Measurements from ENCODE around the gene MAF.

Gene MAF

DNA sequence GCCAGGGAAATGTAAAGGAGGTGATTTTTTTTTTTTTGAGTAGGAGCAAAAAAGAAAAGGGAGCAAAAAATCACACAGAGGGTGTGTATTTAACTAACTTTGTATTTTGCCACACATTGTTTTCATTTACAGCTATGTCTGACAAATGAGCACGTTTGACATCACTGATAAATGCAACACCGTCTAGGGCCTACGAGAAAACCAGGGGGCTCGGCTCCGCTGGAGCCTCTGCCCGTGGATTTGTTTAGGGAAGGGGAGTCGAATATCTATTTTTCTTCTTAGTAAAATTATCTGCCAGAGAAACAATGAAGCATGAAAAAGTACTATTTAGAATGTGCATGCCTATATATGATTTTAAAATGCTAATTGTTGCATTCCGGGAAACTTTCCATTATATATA, 6.8 kb downstream of the MAF start:
- intact Hi-C loops (cut with DNase I): no loop called here
- peak in 1 of 10 donors; percentile 55 for DNase-seq

DNA sequence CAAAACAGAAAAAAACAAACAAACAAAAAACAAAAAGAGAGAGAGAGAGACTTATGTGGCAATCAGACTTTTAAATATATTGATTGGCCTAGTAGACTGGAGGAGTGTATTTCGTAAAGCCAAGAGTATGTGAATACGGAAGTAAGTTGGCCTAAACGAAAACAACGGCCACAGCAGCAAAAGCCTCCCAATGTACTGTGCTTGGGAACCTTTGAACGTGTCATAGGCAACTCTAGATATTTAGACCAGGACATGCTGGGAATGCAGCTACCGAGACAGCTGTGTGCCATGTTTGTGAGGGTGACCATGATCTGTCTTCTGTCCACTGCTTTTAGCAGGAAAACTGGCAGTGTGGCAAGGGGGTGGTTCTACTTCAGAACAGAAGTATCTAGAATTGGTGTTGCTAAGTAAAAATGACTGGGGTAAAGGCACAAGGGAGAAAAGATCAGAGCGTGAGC, 7.4 kb downstream of the MAF start:
- intact Hi-C loops (cut with DNase I): no loop called here
- DNase-seq: peak in 1 of 10 donors; percentile 47

DNA sequence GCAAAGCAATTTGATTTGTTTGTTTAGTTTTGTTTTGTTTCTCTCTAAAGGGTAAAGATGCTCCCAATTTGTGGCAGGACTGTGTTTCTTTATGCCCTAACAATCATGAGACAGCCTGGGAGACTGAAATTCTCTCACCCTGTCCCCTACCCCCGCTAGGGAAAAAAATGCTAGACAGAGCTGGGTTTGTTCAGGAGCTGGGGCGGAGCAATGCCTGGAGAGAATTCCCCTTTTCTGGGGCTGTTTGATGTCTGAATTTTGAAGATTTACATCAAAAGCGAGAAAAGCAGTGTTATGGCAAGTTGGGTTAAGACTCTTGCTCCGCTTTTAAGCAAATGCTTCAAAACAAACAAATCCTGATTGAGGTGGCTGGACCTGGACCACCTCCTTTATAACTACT, 8.4 kb downstream of the MAF start:
- intact Hi-C loops (cut with DNase I): no loop called here
- no peak for DNase-seq

DNA sequence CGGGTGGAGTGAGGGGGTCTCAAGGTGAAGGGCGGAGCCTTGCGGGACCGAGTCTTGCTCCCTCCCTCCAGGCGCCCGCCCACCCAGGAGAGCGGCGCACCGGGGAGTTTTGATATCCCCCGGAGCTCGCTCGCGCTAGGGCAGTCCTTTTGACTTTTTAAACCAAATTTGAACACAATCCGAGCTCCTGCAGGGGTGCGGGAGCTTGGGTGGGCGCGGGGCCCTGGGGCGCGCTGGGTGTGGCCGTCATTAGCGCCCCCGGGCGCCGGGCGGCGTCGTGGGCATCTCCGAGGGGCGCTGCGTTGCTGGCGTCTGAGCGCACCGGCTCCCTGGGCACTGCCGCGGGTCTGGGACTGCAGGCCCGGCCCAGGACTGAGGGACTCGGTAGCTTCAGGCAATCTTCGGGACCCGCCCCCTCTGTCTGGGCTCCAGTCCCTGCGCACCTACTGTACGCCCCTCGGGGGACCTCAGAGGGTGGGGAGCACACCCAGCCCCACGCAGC, 10.9 kb downstream of the MAF start:
- intact Hi-C loops (cut with DNase I): no loop called here
- DNase-seq: peak in 3 of 10 donors; percentile 72 to 83 (median 78)

DNA sequence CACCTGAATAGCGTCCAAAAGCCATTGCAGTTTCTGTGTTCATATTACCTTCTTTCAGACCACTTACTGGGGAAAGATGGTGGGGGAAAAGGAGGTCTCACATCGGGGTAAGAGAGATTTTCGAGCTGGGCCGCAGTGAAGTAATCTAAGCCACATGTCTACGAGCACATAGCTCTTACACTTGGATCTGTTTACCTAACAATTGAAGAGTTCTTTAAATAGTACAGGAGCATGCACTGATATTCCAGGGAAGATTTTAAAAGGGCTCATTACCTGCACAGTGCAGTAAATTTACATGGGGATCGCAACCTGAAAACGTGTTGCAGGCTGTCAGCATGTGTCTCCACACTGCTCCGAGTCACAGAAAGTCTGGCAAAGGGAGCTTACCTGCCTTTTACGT, 12.6 kb downstream of the MAF start:
- DNase-seq: no peak

DNA sequence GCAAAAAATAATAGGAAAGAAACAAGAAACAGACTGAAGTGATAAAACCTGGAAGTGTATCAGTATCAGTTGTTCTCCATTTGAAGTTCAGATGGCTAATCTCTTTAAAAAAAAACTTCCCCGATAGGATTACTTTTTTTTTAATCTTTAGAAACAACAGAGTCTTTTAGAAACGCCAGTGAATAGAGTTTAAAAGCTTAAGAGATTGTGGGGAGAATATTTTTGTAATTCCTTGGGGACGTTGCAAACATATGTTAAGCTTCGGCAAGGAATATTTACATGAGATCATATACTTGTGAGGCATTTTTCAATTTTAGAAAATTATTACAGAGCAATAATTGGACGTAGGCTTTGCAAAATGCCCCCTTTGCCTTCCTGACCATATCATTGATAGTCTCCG, 13.2 kb downstream of the MAF start:
- DNase-seq: no peak
- intact Hi-C loops (cut with DNase I): no loop called here

More for the DNA sequence above, 12.6 kb downstream of the MAF start:
- intact Hi-C loops (cut with DNase I): no loop called here

DNA sequence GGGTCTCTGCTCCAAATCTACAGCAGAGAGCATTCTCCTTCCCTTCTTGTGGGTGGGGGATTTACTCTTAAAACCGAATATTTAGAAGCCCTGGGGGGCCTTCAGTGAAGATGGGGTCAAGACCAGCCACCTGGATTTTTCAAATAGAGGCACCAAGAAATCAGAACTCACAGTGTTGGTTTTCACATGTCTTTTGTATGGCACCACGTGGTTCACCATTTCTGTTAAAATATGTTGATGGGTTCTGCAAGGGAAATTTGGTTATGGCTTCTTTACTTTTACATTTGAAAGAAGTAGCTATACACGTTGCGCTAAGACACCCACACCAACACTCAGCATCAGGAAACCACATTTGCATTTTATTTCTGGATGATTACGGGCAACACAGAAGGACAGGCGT, 17.7 kb downstream of the MAF start:
- no peak for DNase-seq
- intact Hi-C loops (cut with DNase I): no loop called here

DNA sequence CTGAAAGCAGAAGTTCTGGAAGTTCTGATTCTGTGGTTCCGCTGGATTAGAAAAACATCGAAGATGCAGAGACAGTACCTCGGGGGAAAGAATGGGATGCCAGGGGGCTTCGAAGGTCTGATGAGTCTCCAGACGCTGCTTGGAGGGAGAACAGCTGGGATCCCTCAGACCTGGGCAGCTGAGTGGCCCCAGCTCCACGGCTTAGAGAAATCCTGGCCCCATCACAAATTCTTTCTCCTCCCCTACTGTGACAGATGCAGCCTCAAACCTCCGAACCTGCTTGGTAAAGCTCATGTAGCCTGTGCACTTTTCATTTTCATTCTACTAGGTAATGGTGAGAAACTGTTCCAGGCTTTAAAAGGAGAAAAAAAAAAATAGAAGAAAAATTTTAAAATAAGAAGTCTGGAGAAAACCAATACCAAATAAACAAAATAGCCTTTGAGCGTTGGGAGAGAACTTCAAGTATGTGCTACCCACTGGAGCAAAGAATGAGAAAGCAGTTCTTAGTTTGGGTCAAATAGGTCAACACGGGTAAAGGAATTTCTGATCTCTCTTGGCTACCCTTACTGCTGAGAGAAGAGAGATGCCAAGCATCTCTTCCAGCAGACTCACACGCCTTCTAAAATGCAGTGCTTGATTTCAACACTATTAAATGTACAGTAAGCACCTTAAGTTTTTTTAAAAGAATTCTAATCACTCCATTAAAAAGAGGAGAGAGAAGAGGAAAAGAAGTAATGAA, 19.9 kb downstream of the MAF start:
- intact Hi-C loops (cut with DNase I): no loop called here

DNA sequence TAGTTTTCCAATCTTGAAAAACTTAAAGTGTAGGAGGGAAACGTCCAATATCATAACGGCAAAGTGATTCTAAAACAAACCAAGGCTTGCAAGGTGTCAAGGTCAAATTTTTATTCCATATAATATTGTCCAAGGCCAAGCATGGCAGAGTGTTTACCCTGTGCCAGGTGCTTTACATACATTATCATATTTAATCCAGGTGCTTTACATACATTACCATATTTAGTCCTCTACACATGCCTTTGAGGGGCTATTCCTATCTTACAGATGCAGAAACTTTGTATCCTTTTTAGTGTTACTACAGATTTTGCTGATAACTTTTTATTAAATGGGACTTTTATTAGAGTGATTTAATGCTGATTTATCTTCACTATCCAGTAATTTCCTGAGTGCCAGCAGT, 23.9 kb downstream of the MAF start:
- DNase-seq: no peak
- intact Hi-C loops (cut with DNase I): no loop called here

More for the DNA sequence above, 19.9 kb downstream of the MAF start:
- DNase-seq: no peak

DNA sequence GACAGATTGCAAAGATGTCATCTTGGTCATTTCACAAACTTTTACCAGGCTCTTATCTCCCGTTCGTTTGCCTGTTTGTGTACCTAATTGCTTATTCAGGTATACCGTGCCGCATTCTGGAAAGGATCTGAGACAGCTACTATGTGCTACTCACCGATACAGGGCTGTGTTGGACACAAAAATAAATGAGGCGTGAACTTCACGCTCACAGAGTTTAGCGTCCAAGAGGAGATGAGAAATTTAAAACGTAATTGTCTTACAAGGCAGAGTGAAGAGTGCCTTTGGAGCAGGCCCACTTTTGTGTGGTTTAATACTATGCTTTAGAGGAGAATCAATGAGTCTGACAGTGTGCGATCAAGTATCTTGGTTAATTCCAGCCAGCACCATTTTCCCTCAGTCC, 26.7 kb downstream of the MAF start:
- intact Hi-C loops (cut with DNase I): no loop called here
- DNase-seq: no peak

DNA sequence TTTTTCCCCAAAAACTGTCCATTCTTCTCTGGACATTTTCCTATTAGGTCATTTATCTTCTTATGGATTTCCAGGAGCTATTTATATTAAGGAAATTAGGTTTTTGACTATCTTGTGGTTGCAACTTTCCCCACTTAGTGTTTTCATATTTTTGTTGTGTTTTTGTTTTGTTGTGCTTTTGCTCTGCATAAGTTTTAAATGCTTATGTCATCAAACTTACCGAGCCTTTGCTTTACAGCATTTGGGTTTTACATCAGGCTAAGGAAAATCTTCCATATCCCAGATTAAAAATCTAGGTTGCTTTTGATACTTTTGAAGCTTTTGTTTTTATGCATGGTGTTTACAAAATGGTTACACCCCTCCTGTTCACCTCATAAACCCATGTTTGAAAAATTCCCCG, 27.5 kb downstream of the MAF start:
- intact Hi-C loops (cut with DNase I): no loop called here

DNA sequence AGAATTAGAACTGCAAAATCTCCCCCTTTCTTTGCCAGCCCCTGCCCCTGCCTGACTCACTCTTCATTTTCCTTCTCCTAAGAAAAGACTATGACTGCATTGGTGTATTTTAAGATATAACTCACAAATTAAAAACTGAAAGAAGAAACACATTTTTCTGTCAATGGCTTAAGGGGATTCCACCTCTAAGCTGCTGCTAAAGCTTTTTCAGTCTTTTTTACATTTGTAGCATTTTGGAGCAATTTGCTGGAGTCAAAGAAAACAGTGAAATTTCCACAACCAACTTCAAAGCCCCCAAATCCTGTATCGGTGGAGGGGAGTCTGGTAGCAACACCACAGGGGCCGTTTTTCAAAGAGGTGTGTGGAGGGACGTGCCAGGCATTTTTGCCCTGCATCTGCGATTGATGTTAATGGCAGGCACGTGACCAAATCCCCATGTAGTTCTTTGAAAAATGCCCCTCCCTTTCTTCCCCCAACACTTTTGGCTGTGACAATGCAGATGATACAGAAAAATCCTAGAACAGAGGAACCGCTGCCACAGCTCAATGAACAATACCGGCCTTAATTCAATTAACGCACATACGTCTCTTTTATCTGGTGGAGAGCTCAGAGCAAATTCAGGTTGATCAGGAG, 28.5 kb downstream of the MAF start:
- intact Hi-C loops (cut with DNase I): no loop called here
- no peak for DNase-seq

More for the DNA sequence above, 27.5 kb downstream of the MAF start:
- no peak for DNase-seq

DNA sequence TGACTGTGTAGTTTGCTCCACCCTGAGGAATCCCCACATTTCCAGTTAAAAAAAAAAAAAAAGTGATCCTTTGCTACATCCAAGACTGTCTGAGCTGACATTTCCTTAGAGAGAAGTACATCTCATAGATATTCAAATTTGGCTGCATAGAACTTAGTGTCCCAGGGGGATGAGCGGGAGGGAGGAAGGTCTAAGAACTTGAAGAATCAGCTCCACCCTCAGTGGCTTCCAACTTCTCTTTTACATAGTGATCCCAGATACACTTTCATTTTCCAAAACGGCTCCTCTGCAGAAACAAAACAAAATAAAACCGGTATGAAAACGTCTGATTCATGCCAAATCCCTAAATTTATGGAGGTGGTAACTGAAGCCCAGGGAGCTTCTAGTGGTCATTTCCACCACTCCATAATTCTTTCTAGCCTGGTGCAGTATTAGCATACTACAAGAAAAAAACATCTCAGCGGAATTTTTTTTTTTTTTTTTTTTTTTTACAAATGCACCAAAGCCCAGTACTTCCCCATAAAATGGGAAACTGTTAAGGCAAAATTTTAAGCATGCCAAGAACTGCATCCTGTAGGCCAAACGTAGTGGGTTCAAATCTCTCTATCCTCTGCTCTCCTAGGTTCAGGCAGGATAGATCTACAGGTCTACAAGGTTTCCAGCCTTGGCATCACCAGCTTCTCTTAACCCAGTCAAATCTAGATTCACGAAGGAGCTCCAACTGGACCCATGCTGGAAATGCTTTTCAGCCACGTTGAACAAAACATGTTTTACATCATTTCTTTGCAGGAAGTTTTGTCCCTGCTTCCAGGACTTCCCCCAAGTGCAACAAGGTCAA, 29.3 kb downstream of the MAF start:
- DNase-seq: no peak
- intact Hi-C loops (cut with DNase I): no loop called here

DNA sequence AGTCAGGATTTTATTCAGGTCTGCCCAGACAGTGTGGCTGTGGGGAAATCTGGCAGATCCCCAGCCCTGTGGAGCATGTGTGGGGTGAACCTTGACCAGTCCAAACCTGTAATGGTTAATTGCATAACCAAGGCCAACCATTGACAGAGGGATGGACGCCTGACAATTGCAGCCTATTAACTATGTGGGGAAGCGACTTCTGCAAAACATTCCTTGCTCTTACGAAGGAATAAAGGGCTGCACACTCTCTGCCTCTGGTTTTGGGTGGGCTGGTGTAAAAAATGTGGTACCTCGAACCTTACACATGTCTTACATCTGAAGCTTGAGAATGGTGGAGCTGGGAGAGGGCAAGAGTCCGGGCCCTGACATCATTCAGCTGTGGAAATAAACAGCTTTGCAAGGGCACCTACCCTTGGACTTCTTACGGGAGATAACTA, 35.8 kb downstream of the MAF start:
- intact Hi-C loops (cut with DNase I): no loop called here
- DNase-seq: no peak

DNA sequence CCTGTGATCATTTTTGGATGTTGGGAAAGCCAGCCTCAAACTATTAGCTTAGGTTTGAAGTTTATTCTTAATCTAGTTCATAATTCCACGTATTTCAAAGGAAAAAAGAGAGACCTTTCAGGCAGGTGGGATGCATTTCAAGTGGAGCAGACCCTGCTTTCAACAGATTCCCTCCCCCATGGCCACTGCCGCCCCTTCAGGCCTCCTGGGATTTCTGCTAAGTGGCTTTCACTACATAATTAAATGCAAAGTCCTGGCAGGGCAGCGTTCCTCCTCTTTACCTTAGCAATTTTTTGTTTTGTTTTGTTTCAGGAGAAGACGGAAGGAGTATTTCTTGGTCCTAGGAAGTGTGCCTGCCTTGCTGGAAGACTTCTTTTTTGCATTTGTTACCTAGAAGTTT, 36.6 kb downstream of the MAF start:
- intact Hi-C loops (cut with DNase I): no loop called here
- no peak for DNase-seq

DNA sequence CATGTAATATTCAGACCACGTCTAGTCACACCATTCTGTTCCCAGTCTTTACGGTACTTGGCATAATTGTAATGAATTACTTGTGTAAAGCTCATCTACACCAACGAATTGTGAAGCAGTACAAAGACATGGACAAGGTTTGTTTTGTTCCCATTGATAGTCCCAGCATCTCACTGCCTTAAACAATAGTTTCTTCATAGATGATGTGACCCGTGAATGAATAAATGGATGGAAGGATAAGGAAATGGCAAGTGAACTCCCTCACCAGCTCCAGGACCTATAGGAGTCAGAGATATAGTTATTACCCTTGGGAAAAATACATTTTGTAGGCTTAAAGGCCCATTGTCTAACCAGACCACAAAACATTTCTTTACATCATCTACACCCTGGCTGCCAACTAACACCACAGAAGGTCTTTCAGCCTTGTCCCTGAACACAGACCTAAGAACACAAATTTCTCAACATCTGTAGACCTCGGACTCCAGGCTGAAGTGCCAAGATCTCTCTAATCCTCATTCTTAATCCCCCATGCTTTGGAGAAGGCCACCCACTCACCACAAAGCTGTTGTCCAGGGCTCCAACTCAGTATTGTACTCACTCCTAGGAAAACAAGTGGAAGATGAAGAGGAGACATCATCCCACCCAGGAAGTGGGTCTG, 38.2 kb downstream of the MAF start:
- intact Hi-C loops (cut with DNase I): no loop called here
- DNase-seq: no peak

DNA sequence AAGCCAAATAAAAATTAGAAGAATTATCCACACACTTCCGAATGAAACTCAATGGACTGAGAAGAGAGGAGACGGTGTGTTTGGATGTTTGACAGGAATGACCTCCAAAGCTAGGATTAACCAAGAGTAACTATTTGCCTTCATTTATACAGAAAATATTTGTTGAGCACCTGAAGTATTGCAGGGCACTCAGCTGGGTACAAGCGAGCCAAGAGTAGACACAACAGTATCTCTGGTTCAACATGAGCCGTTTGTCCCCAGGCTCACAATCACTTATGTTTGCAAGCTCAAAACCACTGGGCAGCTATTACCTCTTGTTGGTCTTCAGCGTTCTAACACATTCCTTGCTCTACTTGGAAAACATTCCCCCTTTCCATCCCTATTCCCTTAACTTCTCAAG, 38.8 kb downstream of the MAF start:
- intact Hi-C loops (cut with DNase I): no loop called here
- no peak for DNase-seq

DNA sequence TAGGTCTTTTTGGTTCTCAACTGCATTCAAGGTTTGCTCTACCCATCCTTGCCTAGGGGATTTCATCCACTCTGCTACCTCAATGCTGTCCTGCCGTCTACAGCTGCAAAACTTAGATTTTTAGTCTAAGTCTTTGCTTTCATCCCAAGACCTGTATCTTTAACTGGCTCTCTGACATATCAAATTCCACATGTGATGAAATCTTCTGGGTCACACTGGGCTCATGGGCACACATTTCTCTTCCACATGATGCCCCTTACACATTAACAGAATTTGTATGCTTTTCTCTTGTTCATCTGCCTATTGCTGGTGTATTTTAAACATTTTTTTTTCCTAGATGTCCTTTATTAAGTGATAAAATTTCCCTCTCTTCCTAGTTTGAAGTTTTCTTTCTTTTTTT, 39.6 kb downstream of the MAF start:
- intact Hi-C loops (cut with DNase I): no loop called here
- no peak for DNase-seq

DNA sequence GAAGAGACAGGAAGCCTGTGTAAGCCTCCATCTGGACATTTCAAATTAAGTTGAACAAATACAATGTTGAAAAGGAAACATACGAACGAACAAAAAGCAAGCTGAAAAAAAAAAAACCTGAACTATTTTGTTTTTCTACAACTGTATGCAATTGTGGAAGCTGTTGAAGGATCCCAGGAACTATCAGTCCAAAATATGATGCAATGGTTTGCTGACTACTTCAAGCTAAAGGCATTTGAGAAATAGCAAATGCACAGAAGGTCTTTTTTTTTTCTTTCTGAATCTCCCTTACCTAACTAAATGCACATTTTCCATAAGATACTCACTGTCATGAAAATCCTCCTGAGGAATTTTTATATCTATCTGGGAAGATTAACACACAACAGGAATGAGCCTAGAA, 40.2 kb downstream of the MAF start:
- DNase-seq: no peak
- intact Hi-C loops (cut with DNase I): no loop called here

DNA sequence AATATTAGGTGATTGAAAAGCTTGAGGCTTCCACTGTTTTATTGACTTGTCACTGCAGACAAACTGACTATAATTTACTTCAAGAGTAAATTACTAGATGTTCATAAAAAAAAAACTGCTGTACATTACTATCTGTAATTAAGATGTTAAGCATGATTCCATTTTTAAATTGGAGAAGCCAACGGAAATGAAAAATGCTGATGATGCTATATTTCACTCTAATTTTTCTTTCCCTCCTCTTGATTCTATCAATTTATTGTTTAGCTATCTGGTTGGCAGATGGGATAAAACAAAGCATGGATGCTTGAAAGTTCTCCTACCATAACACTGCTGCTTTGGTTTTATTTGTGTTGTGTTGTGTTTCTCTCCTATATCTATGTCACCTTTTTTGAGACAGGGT, 41.0 kb downstream of the MAF start:
- DNase-seq: no peak
- intact Hi-C loops (cut with DNase I): no loop called here

DNA sequence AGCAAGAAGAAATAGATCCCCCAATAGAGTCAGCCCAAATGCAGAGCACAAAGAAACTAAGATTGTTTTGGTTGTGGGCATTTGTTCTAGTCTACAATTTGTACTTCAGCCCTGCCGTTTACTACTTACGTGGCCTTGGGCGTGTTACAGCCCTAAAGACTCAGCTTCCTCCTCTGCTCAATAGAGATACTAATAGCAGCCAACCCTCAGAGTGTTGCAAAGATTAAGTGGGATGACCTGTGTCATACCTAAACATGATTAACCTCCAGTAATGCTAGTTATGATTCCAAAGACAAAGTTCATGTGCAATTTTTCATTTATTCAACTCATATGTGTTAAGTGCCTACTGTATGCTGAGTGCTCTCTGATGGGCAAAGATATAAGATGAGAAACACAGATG, 43.1 kb downstream of the MAF start:
- DNase-seq: no peak
- intact Hi-C loops (cut with DNase I): no loop called here

Measured in posterior cingulate gyrus (tissue), 11 donors.